HepG2 (cell line): ENCODE results near the gene LRRC27. TPM values are rescaled to one million over a fixed set of nuclear protein-coding genes. Genes with fewer than 3 reads are reported as not detected.

Experiments used
- ARNT ChIP-seq: fragments of 450-650 bp; IDR thresholded peaks from 2 replicates; pipeline ENCODE4 v1.6.1; 2017
- ATF4 ChIP-seq, 2 experiments: fragments of 450-650 bp in 1 of 2; sonication (generic) in 1 of 2; formaldehyde crosslinking; IDR thresholded peaks; 2 replicates each; pipeline versions ENCODE4 v1.5.0 to v1.8.0; 2020 to 2022; ENCODE audit warnings: mild to moderate bottlenecking in 1 of 2, missing genetic modification reagents in 1 of 2
- EHMT2 ChIP-seq: fragments of 200-600 bp; sonication (generic); IDR thresholded peaks from 2 replicates; pipeline ENCODE4 v1.7.0; 2017; ENCODE audit warnings: antibody characterized with exemption, low read depth, low read length, borderline replicate concordance
- EP300 ChIP-seq, 3 experiments: sonication (generic) in 1 of 3; formaldehyde crosslinking in 1 of 3; IDR thresholded peaks; 2 replicates each; pipeline versions ENCODE4 v1.5.1 to v1.6.1; 2011 to 2020; ENCODE audit warnings: low read depth in 2 of 3, low read length in 2 of 3, borderline replicate concordance in 1 of 3, improper control_type of control experiment in 1 of 3, mild to moderate bottlenecking in 1 of 3, missing genetic modification reagents in 1 of 3, moderate library complexity in 1 of 3
- HMG20B ChIP-seq: conservative IDR thresholded peaks from 2 replicates; pipeline ENCODE4 v1.6.1; 2016; ENCODE audit warnings: missing genetic modification reagents, missing compliant biosample characterization
- JDP2 ChIP-seq: sonication (generic); formaldehyde crosslinking; IDR thresholded peaks from 2 replicates; pipeline ENCODE4 v1.8.1; 2022; ENCODE audit warnings: missing genetic modification reagents, borderline replicate concordance
- KLF11 ChIP-seq: IDR thresholded peaks from 2 replicates; pipeline ENCODE4 v1.6.1; 2016; ENCODE audit warnings: missing compliant biosample characterization
- NFYB ChIP-seq: sonication (generic); formaldehyde crosslinking; IDR thresholded peaks from 2 replicates; pipeline ENCODE4 v1.4.0; 2020; ENCODE audit warnings: missing genetic modification reagents
- SAFB2 ChIP-seq: sonication (generic); formaldehyde crosslinking; IDR thresholded peaks from 2 replicates; pipeline ENCODE4 v1.5.1; 2020; ENCODE audit warnings: missing genetic modification reagents, low read depth, mild to moderate bottlenecking, borderline replicate concordance
- SCMH1 ChIP-seq: sonication (generic); formaldehyde crosslinking; IDR thresholded peaks from 2 replicates; pipeline ENCODE4 v1.9.0; 2021; ENCODE audit warnings: missing genetic modification reagents, mild to moderate bottlenecking, borderline replicate concordance
- ZFP36 ChIP-seq: fragments of 150-350 bp; IDR thresholded peaks from 2 replicates; pipeline ENCODE4 v1.6.1; 2018; ENCODE audit warnings: borderline replicate concordance, low read length, low read depth; ENCODE audit not compliant: partially characterized antibody
- ZFP37 ChIP-seq: sonication (generic); formaldehyde crosslinking; IDR thresholded peaks from 2 replicates; pipeline ENCODE4 v1.4.0; 2020; ENCODE audit warnings: missing genetic modification reagents, borderline replicate concordance
- ZNF160 ChIP-seq: sonication (generic); formaldehyde crosslinking; IDR thresholded peaks from 2 replicates; pipeline ENCODE4 v1.8.0; 2022; ENCODE audit warnings: mild to moderate bottlenecking, inconsistent platforms, missing genetic modification reagents
- ZNF205 ChIP-seq: IDR thresholded peaks from 2 replicates; pipeline ENCODE4 v1.6.1; 2018; ENCODE audit warnings: missing biosample characterization, missing genetic modification reagents
- ZNF33B ChIP-seq: sonication (generic); formaldehyde crosslinking; IDR thresholded peaks from 2 replicates; pipeline ENCODE4 v1.5.1; 2020; ENCODE audit warnings: mild to moderate bottlenecking, missing genetic modification reagents
- ZNF367 ChIP-seq: sonication (generic); formaldehyde crosslinking; IDR thresholded peaks from 2 replicates; pipeline ENCODE4 v1.4.0; 2020; ENCODE audit warnings: missing genetic modification reagents, borderline replicate concordance
- ZNF607 ChIP-seq: sonication (generic); formaldehyde crosslinking; IDR thresholded peaks from 2 replicates; pipeline ENCODE4 v1.5.1; 2020; ENCODE audit warnings: missing genetic modification reagents, mild to moderate bottlenecking, borderline replicate concordance
- ZNF713 ChIP-seq: sonication (generic); formaldehyde crosslinking; IDR thresholded peaks from 2 replicates; pipeline ENCODE4 v1.4.0; 2020; ENCODE audit warnings: mild to moderate bottlenecking, missing genetic modification reagents
- ZNF780A ChIP-seq: sonication (generic); formaldehyde crosslinking; IDR thresholded peaks from 2 replicates; pipeline ENCODE4 v1.8.0; 2022; ENCODE audit warnings: mild to moderate bottlenecking, missing genetic modification reagents, moderate library complexity
- ZNF850 ChIP-seq: sonication (generic); formaldehyde crosslinking; conservative IDR thresholded peaks from 2 replicates; pipeline ENCODE4 v1.9.0; 2021; ENCODE audit warnings: mild to moderate bottlenecking, missing genetic modification reagents
- polyA plus RNA-seq, 8 experiments: library from polyadenylated mRNA; depleted of rRNA in 3 of 8; stranded (reverse) in 7 of 8; unstranded in 1 of 8; fragments of >200 nt; fragmentation: Illumina TruSeq in 4 of 8; extraction: Trizol in 4 of 8; gene quantifications; 2 replicates each; pipeline versions ENCODE4 v1.2.1 to v1.2.3, GENCODE V29; 2011 to 2016; ENCODE audit warnings: low read depth in 4 of 8, missing spikeins in 1 of 8, mixed read lengths in 1 of 8; ENCODE audit not compliant: insufficient read depth in 1 of 8
- total RNA-seq, 5 experiments: library from RNA; depleted of rRNA; stranded (reverse); fragments of >200 nt; fragmentation: Illumina TruSeq; extraction: Trizol; gene quantifications; 2 replicates each; pipeline ENCODE4 v1.2.3, GENCODE V29; 2016; ENCODE audit warnings: low read depth in 1 of 5
- TF ChIP-seq, protein P1 (sequence below): sonication (generic); formaldehyde crosslinking; IDR thresholded peaks from 2 replicates; pipeline ENCODE4 v1.5.0; 2020; ENCODE audit warnings: missing genetic modification reagents
- TF ChIP-seq, protein P2 (sequence below): IDR thresholded peaks from 2 replicates; pipeline ENCODE4 v1.6.1; 2018; ENCODE audit warnings: missing genetic modification reagents, mild to moderate bottlenecking, missing compliant biosample characterization

LRRC27 gene
- total and polyA plus RNA-seq, 2 of the 13 experiments (the other 11 are each of a cell fraction or from before 2014, with no cell fraction given), result 4.2 to 4.6 TPM

DNA sequence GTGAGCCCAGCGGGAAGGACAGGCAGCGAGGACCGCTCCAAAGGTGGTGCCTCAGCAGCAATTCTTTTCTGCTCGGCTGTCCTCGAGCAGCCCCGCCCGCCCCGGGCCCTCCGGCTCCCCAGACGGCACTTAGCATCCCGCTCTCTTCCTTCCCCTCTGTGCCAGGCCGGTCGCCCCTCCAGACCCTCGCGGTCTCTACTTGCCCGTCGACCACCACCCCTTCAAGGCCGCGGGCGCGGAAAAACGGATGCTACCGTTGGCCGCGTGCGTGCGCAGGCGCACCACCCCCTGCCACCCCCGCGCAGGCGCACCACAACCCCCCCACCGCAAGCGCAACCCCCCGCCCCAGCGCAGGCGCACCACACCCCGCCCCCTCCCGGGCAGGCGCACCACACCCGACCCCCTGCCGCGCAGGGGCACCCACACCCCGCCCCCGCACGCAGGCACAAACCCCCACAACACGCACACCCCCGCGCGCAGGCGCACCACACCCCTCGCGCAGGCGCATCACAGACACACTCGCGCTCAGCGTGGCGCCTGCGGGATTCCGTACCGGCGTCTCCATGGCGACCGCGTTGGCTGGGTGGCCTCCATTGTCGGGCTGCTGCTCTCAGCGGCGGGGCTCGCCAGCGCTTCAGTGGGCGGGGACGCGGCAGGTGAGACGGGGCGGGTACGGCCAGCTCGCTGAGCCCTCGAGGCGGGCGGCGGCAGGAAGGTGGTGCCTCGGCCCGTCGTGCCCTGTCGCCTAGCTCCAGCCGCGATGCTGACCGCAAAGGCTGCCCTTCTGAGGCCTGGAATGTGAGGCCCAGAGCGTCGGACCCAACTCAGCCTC, at the start of gene LRRC27 (continued):
- TF ChIP-seq SAFB2 (CRISPR knock-in tag) (no peak), ZNF33B (CRISPR knock-in tag) (no peak), KLF11 (CRISPR knock-in tag) (no peak), NFYB (CRISPR knock-in tag) (no peak; the same call in 1 of the 2 replicates), ZNF367 (CRISPR knock-in tag) (no peak), EHMT2 (no peak), ARNT (no peak), ZNF607 (CRISPR knock-in tag) (0 out of 2 replicates have a peak, but pooled peaks have one; percentile 35), ZNF160 (CRISPR knock-in tag) (peak; percentile 67; the same call in 1 of the 2 replicates), ZNF205 (CRISPR knock-in tag) (no peak), EP300 (IDR thresholded peaks at IDR 0.05; ENCODE audit: low read depth in 2 of 2, low read length in 2 of 2) (no peak), EP300 (CRISPR knock-in tag; IDR thresholded peaks at IDR 0.05; ENCODE audit: borderline replicate concordance) (peak; percentile 31; the same call in 1 of the 2 replicates), ZNF713 (CRISPR knock-in tag) (0 out of 2 replicates have a peak, but pooled peaks have one; percentile 18), HMG20B (CRISPR knock-in tag) (no peak), ZNF850 (CRISPR knock-in tag) (no peak), ZNF780A (CRISPR knock-in tag) (no peak), JDP2 (no peak), ATF4 (CRISPR knock-in tag; IDR thresholded peaks at IDR 0.05) (peak in 1 of 2 experiments; percentile 48; a peak in 1 of 4 replicates), ZFP37 (CRISPR knock-in tag) (no peak), ZFP36 (no peak), SCMH1 (CRISPR knock-in tag) (no peak)
- TF ChIP-seq, protein P1, sequence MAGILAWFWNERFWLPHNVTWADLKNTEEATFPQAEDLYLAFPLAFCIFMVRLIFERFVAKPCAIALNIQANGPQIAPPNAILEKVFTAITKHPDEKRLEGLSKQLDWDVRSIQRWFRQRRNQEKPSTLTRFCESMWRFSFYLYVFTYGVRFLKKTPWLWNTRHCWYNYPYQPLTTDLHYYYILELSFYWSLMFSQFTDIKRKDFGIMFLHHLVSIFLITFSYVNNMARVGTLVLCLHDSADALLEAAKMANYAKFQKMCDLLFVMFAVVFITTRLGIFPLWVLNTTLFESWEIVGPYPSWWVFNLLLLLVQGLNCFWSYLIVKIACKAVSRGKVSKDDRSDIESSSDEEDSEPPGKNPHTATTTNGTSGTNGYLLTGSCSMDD (CRISPR knock-in tag), result peak; percentile 17; the same call in 1 of the 2 replicates
- TF ChIP-seq, protein P2, sequence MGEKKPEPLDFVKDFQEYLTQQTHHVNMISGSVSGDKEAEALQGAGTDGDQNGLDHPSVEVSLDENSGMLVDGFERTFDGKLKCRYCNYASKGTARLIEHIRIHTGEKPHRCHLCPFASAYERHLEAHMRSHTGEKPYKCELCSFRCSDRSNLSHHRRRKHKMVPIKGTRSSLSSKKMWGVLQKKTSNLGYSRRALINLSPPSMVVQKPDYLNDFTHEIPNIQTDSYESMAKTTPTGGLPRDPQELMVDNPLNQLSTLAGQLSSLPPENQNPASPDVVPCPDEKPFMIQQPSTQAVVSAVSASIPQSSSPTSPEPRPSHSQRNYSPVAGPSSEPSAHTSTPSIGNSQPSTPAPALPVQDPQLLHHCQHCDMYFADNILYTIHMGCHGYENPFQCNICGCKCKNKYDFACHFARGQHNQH, result peak; percentile 73; the same call in 1 of the 2 replicates
